H1 (cell line): ENCODE results near the gene CDPF1. TPM values are rescaled to one million over a fixed set of nuclear protein-coding genes. Genes with fewer than 3 reads are reported as not detected.

Source experiments
- CTCF ChIA-PET: fragments of 300-600 bp; sonication (Branson Sonifier 250); formaldehyde crosslinking; loops from one replicate; lab custom pipeline; 2021; ENCODE audit not compliant: partially characterized antibody; lab: Charles Lee
- POLR2A ChIA-PET: fragments of 300-600 bp; sonication (Branson Sonifier 250); formaldehyde crosslinking; loops from one replicate; lab custom pipeline; 2021; ENCODE audit warnings: inconsistent platforms; ENCODE audit not compliant: partially characterized antibody; lab: Charles Lee
- DNase-seq, 2 experiments: peaks; one replicate each; pipeline versions ENCODE4 v3.0.0 to v3.0.0-alpha.2; 2010 to 2022; ENCODE audit warnings: low spot score in 2 of 2, low read depth in 1 of 2, mixed read lengths in 1 of 2
- FAIRE-seq: peaks from 2 replicates; lab custom pipeline; 2011; peaks lifted over from hg19 to GRCh38; lab: Jason Lieb, UNC
- H2AFZ ChIP-seq: 2 replicates; pipeline ENCODE4 v1.8.1; 2012; ENCODE audit warnings: low read length, inconsistent platforms
- H2AK5ac ChIP-seq: 2 replicates; pipeline ENCODE4 v1.6.1; 2013; ENCODE audit warnings: low read depth, low read length
- H2BK120ac ChIP-seq: replicated peaks from 2 replicates; pipeline ENCODE3; 2013; ENCODE audit warnings: low read depth, low read length, inconsistent platforms
- H2BK12ac ChIP-seq: 2 replicates; pipeline ENCODE4 v1.6.1; 2013; ENCODE audit warnings: low read depth, low read length
- H2BK15ac ChIP-seq: 2 replicates; pipeline ENCODE4 v1.6.1; 2013; ENCODE audit warnings: low read length
- H2BK20ac ChIP-seq: 2 replicates; pipeline ENCODE4 v1.6.1; 2013; ENCODE audit warnings: low read length
- H2BK5ac ChIP-seq: 2 replicates; pipeline ENCODE4 v1.6.1; 2013; ENCODE audit warnings: low read depth, low read length
- H3K14ac ChIP-seq: 2 replicates; pipeline ENCODE4 v1.6.1; 2013; ENCODE audit warnings: inconsistent platforms; ENCODE audit not compliant: insufficient read length
- H3K18ac ChIP-seq: 2 replicates; pipeline ENCODE4 v1.6.1; 2013; ENCODE audit warnings: low read length; ENCODE audit errors: extremely low read depth
- H3K23ac ChIP-seq: 2 replicates; pipeline ENCODE4 v1.6.1; 2013; ENCODE audit warnings: inconsistent platforms; ENCODE audit not compliant: insufficient read length
- H3K23me2 ChIP-seq: 2 replicates; pipeline ENCODE4 v1.6.1; 2013; ENCODE audit warnings: low read depth, low read length
- H3K27ac ChIP-seq: 2 replicates; pipeline ENCODE4 v1.6.1; 2011; ENCODE audit warnings: low read depth, low read length, inconsistent platforms
- H3K27me3 ChIP-seq, 4 experiments: replicated peaks in 1 of 4; 1 replicate in 1 of 4; 2 replicates in 3 of 4; pipeline versions ENCODE4 v1.6.1 to v1.8.1; 2011 to 2013; ENCODE audit warnings: low read length in 3 of 4, mild to moderate bottlenecking in 3 of 4, inconsistent platforms in 2 of 4, mixed read lengths in 2 of 4, moderate library complexity in 1 of 4; ENCODE audit not compliant: control insufficient read depth in 3 of 4, insufficient read depth in 3 of 4; ENCODE audit errors: extremely low read depth in 1 of 4
- H3K36me3 ChIP-seq, 4 experiments: 2 replicates each; pipeline versions ENCODE4 v1.6.1 to v1.8.1; 2011 to 2013; ENCODE audit warnings: mild to moderate bottlenecking in 4 of 4, low read length in 3 of 4, moderate library complexity in 2 of 4, control low read depth in 1 of 4, inconsistent platforms in 1 of 4; ENCODE audit not compliant: insufficient read depth in 4 of 4, control insufficient read depth in 2 of 4
- H3K4ac ChIP-seq: replicated peaks from 2 replicates; pipeline ENCODE3; 2013; ENCODE audit warnings: low read length, low read depth, mixed read lengths, inconsistent platforms; ENCODE audit not compliant: insufficient read length
- H3K4me1 ChIP-seq, 4 experiments: replicated peaks in 1 of 4; 1 replicate in 1 of 4; 2 replicates in 3 of 4; pipeline versions ENCODE4 v1.6.1 to v1.8.1; 2011 to 2013; ENCODE audit warnings: low read length in 3 of 4, inconsistent platforms in 2 of 4, mixed read lengths in 1 of 4; ENCODE audit not compliant: insufficient read depth in 4 of 4, control insufficient read depth in 3 of 4
- H3K4me2 ChIP-seq, 2 experiments: 2 replicates each; pipeline versions ENCODE4 v1.6.1 to v1.8.1; 2011 to 2013; ENCODE audit warnings: low read depth in 2 of 2, low read length in 2 of 2, control low read depth in 1 of 2, inconsistent platforms in 1 of 2, mild to moderate bottlenecking in 1 of 2; ENCODE audit not compliant: insufficient read depth in 1 of 2
- H3K4me3 ChIP-seq, 4 experiments: fragments of 200-600, 300-600 bp in 1 of 4; sonication (generic), shearing (Covaris generic), sonication (Bioruptor Twin) in 1 of 4; 2 replicates each; pipeline versions ENCODE4 v1.5.1 to v1.8.1; 2011 to 2016; ENCODE audit warnings: low read length in 4 of 4, low read depth in 3 of 4, control low read depth in 2 of 4, inconsistent platforms in 2 of 4, mild to moderate bottlenecking in 2 of 4, mixed read lengths in 1 of 4, moderate library complexity in 1 of 4; ENCODE audit not compliant: insufficient read depth in 2 of 4; ENCODE audit errors: extremely low read depth in 1 of 4
- H3K56ac ChIP-seq: replicated peaks from 2 replicates; pipeline ENCODE3; 2013; ENCODE audit warnings: low read depth, mild to moderate bottlenecking, mixed read lengths, low read length, inconsistent platforms; ENCODE audit not compliant: insufficient read length
- H3K79me1 ChIP-seq: 2 replicates; pipeline ENCODE4 v1.6.1; 2013; ENCODE audit warnings: low read depth, low read length, control low read depth
- H3K79me2 ChIP-seq, 2 experiments: 2 replicates each; pipeline versions ENCODE4 v1.6.1 to v1.8.1; 2012 to 2013; ENCODE audit warnings: low read length in 2 of 2, mild to moderate bottlenecking in 2 of 2, inconsistent platforms in 1 of 2; ENCODE audit not compliant: insufficient read depth in 2 of 2, control insufficient read depth in 1 of 2
- H3K9ac ChIP-seq, 4 experiments: replicated peaks in 1 of 4; 1 replicate in 1 of 4; 2 replicates in 3 of 4; pipeline versions ENCODE4 v1.6.1 to v1.8.1; 2011 to 2013; ENCODE audit warnings: low read depth in 3 of 4, low read length in 3 of 4, control low read depth in 2 of 4, mild to moderate bottlenecking in 2 of 4, moderate library complexity in 2 of 4, inconsistent platforms in 1 of 4; ENCODE audit errors: extremely low read depth in 1 of 4
- H3K9me3 ChIP-seq, 2 experiments: 2 replicates each; pipeline versions ENCODE4 v1.6.1 to v1.8.1; 2012 to 2013; ENCODE audit warnings: mild to moderate bottlenecking in 2 of 2, moderate library complexity in 2 of 2, control low read depth in 1 of 2, inconsistent platforms in 1 of 2, low read depth in 1 of 2, low read length in 1 of 2, mixed read lengths in 1 of 2; ENCODE audit not compliant: insufficient read depth in 2 of 2
- H4K20me1 ChIP-seq, 2 experiments: replicated peaks in 1 of 2; 2 replicates each; pipeline versions ENCODE3 to v1.8.1; 2011 to 2013; ENCODE audit warnings: inconsistent platforms in 2 of 2, low read length in 2 of 2, mild to moderate bottlenecking in 1 of 2; ENCODE audit not compliant: insufficient read depth in 2 of 2, control insufficient read depth in 1 of 2
- H4K5ac ChIP-seq: 2 replicates; pipeline ENCODE4 v1.6.1; 2013; ENCODE audit warnings: low read length, low read depth, mixed read lengths, inconsistent platforms; ENCODE audit not compliant: insufficient read length
- H4K8ac ChIP-seq: 2 replicates; pipeline ENCODE4 v1.8.0; 2013; ENCODE audit warnings: mild to moderate bottlenecking, moderate library complexity, low read length, inconsistent platforms; ENCODE audit not compliant: insufficient read depth; ENCODE audit errors: extremely low read depth
- H4K91ac ChIP-seq: replicated peaks from 2 replicates; pipeline ENCODE3; 2013; ENCODE audit warnings: low read length, mixed read lengths, inconsistent platforms; ENCODE audit not compliant: insufficient read length
- ASH2L ChIP-seq: fragments of 200-600, 300-600 bp; sonication (generic); IDR thresholded peaks from one replicate; pipeline ENCODE4 v1.7.1; 2017; ENCODE audit warnings: low read length
- BACH1 ChIP-seq: IDR thresholded peaks from 2 replicates; pipeline ENCODE4 v1.6.1; 2012; ENCODE audit warnings: low read length, improper control_type of control experiment
- E2F6 ChIP-seq: IDR thresholded peaks from 2 replicates; pipeline ENCODE4 v1.6.1; 2012; ENCODE audit warnings: inconsistent platforms
- FOSL1 ChIP-seq: IDR thresholded peaks from 2 replicates; pipeline ENCODE4 v1.6.1; 2011; ENCODE audit warnings: mild to moderate bottlenecking, low read depth, low read length, moderate library complexity; ENCODE audit not compliant: insufficient read depth
- KDM1A ChIP-seq: fragments of 200-600, 300-600 bp; sonication (generic); IDR thresholded peaks from 2 replicates; pipeline ENCODE4 v1.7.1; 2016; ENCODE audit warnings: mild to moderate bottlenecking, low read length, borderline replicate concordance
- KDM5A ChIP-seq: fragments of 200-600 bp; IDR thresholded peaks from 2 replicates; pipeline ENCODE4 v1.7.1; 2012; ENCODE audit warnings: mild to moderate bottlenecking, low read length, inconsistent platforms, mixed read lengths
- POLR2A ChIP-seq, 2 experiments: IDR thresholded peaks; 1 replicate in 1 of 2; 2 replicates in 1 of 2; pipeline ENCODE4 v1.6.1; 2011; ENCODE audit warnings: low read depth in 2 of 2, low read length in 2 of 2, mild to moderate bottlenecking in 2 of 2; ENCODE audit errors: control extremely low read depth in 1 of 2
- POU5F1 ChIP-seq: IDR thresholded peaks from 2 replicates; pipeline ENCODE4 v1.6.1; 2011; ENCODE audit warnings: low read depth, mild to moderate bottlenecking, low read length, moderate library complexity
- RBBP5 ChIP-seq: IDR thresholded peaks from 2 replicates; pipeline ENCODE4 v1.7.1; 2012; ENCODE audit warnings: low read depth, mild to moderate bottlenecking, inconsistent platforms, low read length, moderate library complexity, borderline replicate concordance
- RFX5 ChIP-seq: IDR thresholded peaks from 2 replicates; pipeline ENCODE4 v1.6.1; 2011; ENCODE audit warnings: low read depth, low read length, improper control_type of control experiment, borderline replicate concordance
- RNF2 ChIP-seq: fragments of 200-900, 300-1000 bp; sonication (generic); IDR thresholded peaks from 2 replicates; pipeline ENCODE4 v1.7.1; 2016; ENCODE audit warnings: borderline replicate concordance, low read depth, mild to moderate bottlenecking, antibody characterized with exemption, low read length; ENCODE audit not compliant: poor library complexity, severe bottlenecking; ENCODE audit errors: missing control alignments
- SP2 ChIP-seq: IDR thresholded peaks from 2 replicates; pipeline ENCODE4 v1.6.1; 2012; ENCODE audit warnings: mild to moderate bottlenecking, low read length, inconsistent platforms
- WGBS, 2 experiments: shearing (Covaris generic) in 1 of 2; methylation state at CpG; one replicate each; pipeline versions ENCODE4 v1.1.6 to v1.1.7; 2013 to 2015; ENCODE audit warnings: low lambda C conversion rate in 2 of 2, mixed read lengths in 2 of 2, inconsistent platforms in 1 of 2, low coverage in 1 of 2, missing lambda C conversion rate in 1 of 2; ENCODE audit not compliant: insufficient replicate concordance in 2 of 2, insufficient coverage in 1 of 2, insufficient read length in 1 of 2; ENCODE audit errors: extremely low coverage in 1 of 2, missing lambda C conversion rate in 1 of 2; 5-methylcytosine and 5-hydroxymethylcytosine counted together
- polyA plus RNA-seq, 7 experiments: library from polyadenylated mRNA; depleted of rRNA in 3 of 7; stranded (reverse) in 5 of 7; unstranded in 2 of 7; fragments of >200 nt in 5 of 7; fragments of 200-250 nt in 2 of 7; gene quantifications; 1 replicate in 5 of 7; 2 replicates in 1 of 7; 4 replicates in 1 of 7; pipeline versions ENCODE4 v1.2.1 to v1.2.3, GENCODE V29; 2011 to 2013; ENCODE audit warnings: missing spikeins in 2 of 7, mixed read lengths in 2 of 7
- total RNA-seq: library from RNA; stranded (reverse); fragmentation: NEBNext Ultra II Directional; extraction: Animal tissue kit (Norgen Biotek cat#: 25700); gene quantifications from 2 replicates; pipeline ENCODE4 v1.2.1, GENCODE V29; 2021

The CDPF1 gene
- total and polyA plus RNA-seq, 2 of the 8 experiments (the other 6 are each of a cell fraction or from before 2014, with no cell fraction given), result 9.7 to 13.7 TPM

GRCh38 chr22:46234969-46235368 lies 15.1 kb downstream of the CDPF1 start:
- no peak overlapping the region for H2AK5ac ChIP-seq
- H2BK120ac ChIP-seq, result no peak overlapping the region
- H2BK5ac ChIP-seq, result no peak overlapping the region
- H2BK20ac ChIP-seq, result no peak overlapping the region
- FAIRE-seq (no peak), DNase-seq (no peak)
- H3K27ac ChIP-seq, result no peak overlapping the region
- no peak overlapping the region for H2AFZ ChIP-seq
- peaks cover 0 to 2% of the 10 kb centered on the region in 2 experiments for H4K20me1 ChIP-seq
- ChIA-PET POLR2A (interaction anchor here (1.3 kb wide), 1 partner anchor 13 kb away, joined by 4 read pairs; no protein-coding TSS in a partner anchor), CTCF (interaction anchor here (1.0 to 2.3 kb wide), 2 partner anchors 9 to 240 kb away, joined by 3 to 5 read pairs; no protein-coding TSS in a partner anchor)
- no peak overlapping the region for H3K56ac ChIP-seq
- no peak overlapping the region for H3K18ac ChIP-seq
- no peak overlapping the region for H2BK12ac ChIP-seq
- H3K4me2 ChIP-seq, result no peak overlapping the region
- H3K14ac ChIP-seq, result no peak overlapping the region
- no peaks in the 10 kb centered on the region for H3K23me2 ChIP-seq
- no peaks in the 10 kb centered on the region for H3K4me1 ChIP-seq
- no peak overlapping the region for H3K4ac ChIP-seq
- H2BK15ac ChIP-seq, result no peak overlapping the region
- H4K5ac ChIP-seq, result no peak overlapping the region
- no peak overlapping the region for H3K4me3 ChIP-seq
- 88% methylated on average over 12 of the region's 12 CpGs; no CpG with 5 or more reads in 1 of the 2 experiments for WGBS, 2 experiments
- no peaks in the 10 kb centered on the region for H3K79me2 ChIP-seq
- H3K9ac ChIP-seq, result no peak overlapping the region
- H4K91ac ChIP-seq, result no peak overlapping the region
- no peaks in the 10 kb centered on the region for H3K36me3 ChIP-seq
- no peak overlapping the region; the same call in 1 of the 2 replicates for H4K8ac ChIP-seq
- H3K9me3 ChIP-seq, result no peaks in the 10 kb centered on the region
- H3K79me1 ChIP-seq, result no peaks in the 10 kb centered on the region
- no peak overlapping the region for H3K23ac ChIP-seq
- H3K27me3 ChIP-seq, result no peaks in the 10 kb centered on the region
- TF ChIP-seq ASH2L (no peak), POLR2A (IDR thresholded peaks at IDR 0.05; ENCODE audit: control extremely low read depth in 1 of 2, low read depth in 2 of 2, low read length in 2 of 2) (no peak), FOSL1 (no peak), RBBP5 (no peak), RFX5 (no peak), BACH1 (no peak), KDM5A (no peak), E2F6 (no peak), KDM1A (no peak), SP2 (no peak), RNF2 (no peak), POU5F1 (no peak)
